K562 (cell line): Measurements from ENCODE around the gene SLC2A10. TPM values are rescaled to one million over a fixed set of nuclear protein-coding genes. Genes with fewer than 3 reads are reported as not detected.

Experiments used
- ATAC-seq: fragments of 200-7000 bp; cut with Tn5 transposase; 3 replicates; pipeline ENCODE4 v1.9.1; 2020; ENCODE audit warnings: moderate library complexity
- BruUV-seq: library from RNA; stranded (reverse); fragments of 400-500 nt; replicated peaks from 2 replicates; lab custom pipeline; 2021; lab: Mats Ljungman, UMichigan
- CTCF ChIA-PET: fragments of 300-600 bp; formaldehyde crosslinking; extraction: SDS; loops from one replicate; lab custom pipeline; 2021; ENCODE audit warnings: low intra/inter-chr PET ratio; lab: Yijun Ruan, JAX
- POLR2A ChIA-PET: fragments of 300-600, 350-650 bp; sonication (Branson Sonifier 250); formaldehyde crosslinking; extraction: SDS; loops from one replicate; lab custom pipeline; 2021; ENCODE audit warnings: antibody characterized with exemption, inconsistent platforms; lab: Yijun Ruan, JAX
- DNase-seq, 4 experiments: peaks; one replicate each; pipeline versions ENCODE4 v3.0.0 to v3.0.0-alpha.2; 2011 to 2018; ENCODE audit warnings: low spot score in 3 of 4, mixed read lengths in 3 of 4; ENCODE audit errors: extremely low read depth in 1 of 4
- FAIRE-seq: peaks from 2 replicates; lab custom pipeline; 2011; peaks lifted over from hg19 to GRCh38; lab: Jason Lieb, UNC
- H2AFZ ChIP-seq: 2 replicates; pipeline ENCODE4 v1.6.0; 2011; ENCODE audit warnings: low read depth, low read length, control low read depth, inconsistent platforms
- H3K27ac ChIP-seq: fragments of 200-600 bp; 3 replicates; pipeline ENCODE4 v1.8.0; 2011; ENCODE audit warnings: low read depth, mild to moderate bottlenecking, control low read depth, inconsistent platforms, low read length, moderate library complexity, mixed read lengths; ENCODE audit errors: extremely low read depth
- H3K27me3 ChIP-seq, 2 experiments: fragments of 300-600 bp in 1 of 2; 2 replicates in 1 of 2; 3 replicates in 1 of 2; pipeline versions ENCODE4 v1.6.0 to v1.8.0; 2011; ENCODE audit warnings: inconsistent platforms in 2 of 2, low read length in 2 of 2, mild to moderate bottlenecking in 1 of 2, mixed read lengths in 1 of 2, moderate library complexity in 1 of 2; ENCODE audit not compliant: control insufficient read depth in 2 of 2, insufficient read depth in 2 of 2
- H3K36me3 ChIP-seq: fragments of 300-600 bp; 3 replicates; pipeline ENCODE4 v1.8.0; 2011; ENCODE audit warnings: mild to moderate bottlenecking, low read length, inconsistent platforms; ENCODE audit not compliant: control insufficient read depth, insufficient read depth
- H3K4me1 ChIP-seq, 2 experiments: fragments of 200-600 bp in 1 of 2; replicated peaks in 1 of 2; 2 replicates in 1 of 2; 3 replicates in 1 of 2; pipeline versions ENCODE4 v1.5.1 to v1.8.0; 2011; ENCODE audit warnings: inconsistent platforms in 2 of 2, low read length in 2 of 2, mild to moderate bottlenecking in 1 of 2, mixed read lengths in 1 of 2, moderate library complexity in 1 of 2; ENCODE audit not compliant: control insufficient read depth in 2 of 2, insufficient read depth in 2 of 2
- H3K4me2 ChIP-seq: 2 replicates; pipeline ENCODE4 v1.6.1; 2011; ENCODE audit warnings: low read length, control low read depth, inconsistent platforms, mixed read lengths; ENCODE audit not compliant: insufficient read depth
- H3K4me3 ChIP-seq: fragments of 200-600 bp; sonication (generic), shearing (Covaris generic); 2 replicates; pipeline ENCODE4 v1.5.1; 2016; ENCODE audit warnings: control low read depth, inconsistent platforms
- H3K79me2 ChIP-seq: fragments of 200-600 bp; 3 replicates; pipeline ENCODE4 v1.8.0; 2011; ENCODE audit warnings: low read length, inconsistent platforms; ENCODE audit not compliant: control insufficient read depth, insufficient read depth
- H3K9ac ChIP-seq, 2 experiments: 2 replicates each; pipeline versions ENCODE4 v1.6.0 to v1.6.1; 2011; ENCODE audit warnings: low read depth in 2 of 2, low read length in 2 of 2, control low read depth in 1 of 2, inconsistent platforms in 1 of 2, mild to moderate bottlenecking in 1 of 2, mixed read lengths in 1 of 2; ENCODE audit not compliant: insufficient read depth in 1 of 2
- H3K9me1 ChIP-seq: one replicate; pipeline ENCODE4 v1.6.0; 2011; ENCODE audit warnings: inconsistent platforms, mild to moderate bottlenecking, low read length, moderate library complexity; ENCODE audit not compliant: control insufficient read depth, insufficient read depth
- H3K9me3 ChIP-seq: replicated peaks from 2 replicates; pipeline ENCODE4 v1.5.1; 2011; ENCODE audit warnings: low read depth, low read length, inconsistent platforms; ENCODE audit not compliant: control insufficient read depth, insufficient read depth
- H4K20me1 ChIP-seq: replicated peaks from 2 replicates; pipeline ENCODE4 v1.6.1; 2011; ENCODE audit warnings: low read length, inconsistent platforms, mixed read lengths; ENCODE audit not compliant: control insufficient read depth, insufficient read depth
- CBFB ChIP-seq: sonication (generic); formaldehyde crosslinking; IDR thresholded peaks from 2 replicates; pipeline ENCODE4 v1.4.0; 2020; ENCODE audit warnings: mild to moderate bottlenecking, missing genetic modification reagents
- CBX5 ChIP-seq: IDR thresholded peaks from 2 replicates; pipeline ENCODE4 v1.6.1; 2014; ENCODE audit warnings: low read depth, borderline replicate concordance
- CREM ChIP-seq: IDR thresholded peaks from 2 replicates; pipeline ENCODE4 v1.6.1; 2014; ENCODE audit warnings: antibody characterized with exemption, low read depth
- EZH2 ChIP-seq: IDR thresholded peaks from 2 replicates; pipeline ENCODE4 v1.6.1; 2012; ENCODE audit warnings: low read depth, mild to moderate bottlenecking, inconsistent platforms, low read length, borderline replicate concordance
- FOXM1 ChIP-seq, 2 experiments: fragments of 450-650 bp in 1 of 2; sonication (generic) in 1 of 2; formaldehyde crosslinking in 1 of 2; IDR thresholded peaks; 2 replicates each; pipeline versions ENCODE4 v1.6.1 to v1.9.0; 2017 to 2022; ENCODE audit warnings: low read depth in 2 of 2, mild to moderate bottlenecking in 2 of 2, missing genetic modification reagents in 1 of 2, moderate library complexity in 1 of 2
- GATA2 ChIP-seq: sonication (generic); formaldehyde crosslinking; IDR thresholded peaks from 2 replicates; pipeline ENCODE4 v1.4.0; 2020; ENCODE audit warnings: mild to moderate bottlenecking, missing genetic modification reagents
- HDGF ChIP-seq: fragments of 450-650 bp; IDR thresholded peaks from 2 replicates; pipeline ENCODE4 v1.6.1; 2016
- HOMEZ ChIP-seq: fragments of 250-450 bp; sonication (Bioruptor Pico); IDR thresholded peaks from 2 replicates; pipeline ENCODE4 v1.4.0; 2020; ENCODE audit warnings: mild to moderate bottlenecking, moderate library complexity
- IFI16 ChIP-seq: fragments of 250-450 bp; sonication (Bioruptor Pico); IDR thresholded peaks from 2 replicates; pipeline ENCODE4 v2.1.2; 2022; ENCODE audit warnings: mild to moderate bottlenecking, inconsistent platforms
- KAT7 ChIP-seq: sonication (generic); formaldehyde crosslinking; IDR thresholded peaks from 2 replicates; pipeline ENCODE4 v1.8.0; 2022; ENCODE audit warnings: missing genetic modification reagents, mild to moderate bottlenecking, borderline replicate concordance
- MBD2 ChIP-seq: sonication (generic); IDR thresholded peaks from 2 replicates; pipeline ENCODE4 v1.6.1; 2016; ENCODE audit warnings: low read depth, borderline replicate concordance
- PHB ChIP-seq: fragments of 250-450 bp; sonication (Bioruptor Pico); IDR thresholded peaks from 2 replicates; pipeline ENCODE4 v1.5.0; 2021
- RB1 ChIP-seq: fragments of 450-650 bp; IDR thresholded peaks from 2 replicates; pipeline ENCODE4 v1.6.1; 2017; ENCODE audit warnings: low read depth, mild to moderate bottlenecking
- SETDB1 ChIP-seq: IDR thresholded peaks from one replicate; pipeline ENCODE4 v1.6.1; 2012; ENCODE audit warnings: low read length, control low read depth, inconsistent platforms
- SMARCA4 ChIP-seq: fragments of 450-650 bp; IDR thresholded peaks from 2 replicates; pipeline ENCODE4 v1.6.1; 2016
- SMC3 ChIP-seq: conservative IDR thresholded peaks from 2 replicates; pipeline ENCODE4 v1.6.1; 2011; ENCODE audit warnings: low read depth, low read length, improper control_type of control experiment; ENCODE audit not compliant: insufficient read depth
- SP1 ChIP-seq: sonication (generic); formaldehyde crosslinking; IDR thresholded peaks from 2 replicates; pipeline ENCODE4 v1.8.1; 2022; ENCODE audit warnings: mild to moderate bottlenecking, missing genetic modification reagents
- ZFP36 ChIP-seq: fragments of 150-350 bp; IDR thresholded peaks from 2 replicates; pipeline ENCODE4 v1.6.1; 2018; ENCODE audit warnings: low read length, low read depth; ENCODE audit not compliant: partially characterized antibody
- ZNF445 ChIP-seq: fragments of 250-450 bp; sonication (Bioruptor Pico); IDR thresholded peaks from 2 replicates; pipeline ENCODE4 v1.4.0; 2020; ENCODE audit warnings: low read depth, mild to moderate bottlenecking, moderate library complexity
- ZNF583 ChIP-seq: fragments of 250-450 bp; sonication (Bioruptor Pico); IDR thresholded peaks from 2 replicates; pipeline ENCODE4 v1.4.0; 2020
- WGBS: fragments of 100-300 bp; shearing (Covaris generic); methylation state at CpG from one replicate; pipeline ENCODE4 v1.1.6; 2016; ENCODE audit warnings: low coverage, mixed read lengths; ENCODE audit not compliant: insufficient coverage; ENCODE audit errors: missing lambda C conversion rate; 5-methylcytosine and 5-hydroxymethylcytosine counted together
- in situ Hi-C: fragments of 300-500 bp; cut with MboI; formaldehyde crosslinking; loops from 4 replicates; pipeline ENCODE4 v1.15.0; 2018; ENCODE audit warnings: inconsistent platforms, mixed read lengths
- intact Hi-C: fragments of 100-400 bp; cut with micrococcal nuclease; formaldehyde crosslinking; loops from 2 replicates; pipeline ENCODE4 v1.14.2; 2022
- polyA plus RNA-seq, 8 experiments: library from polyadenylated mRNA; depleted of rRNA in 4 of 8; stranded (reverse) in 5 of 8; unstranded in 3 of 8; fragments of >200 nt; fragmentation: Nextera tagmentation in 2 of 8; fragmentation: Illumina TruSeq in 1 of 8; extraction: Ambion mirVana in 2 of 8; extraction: Trizol in 1 of 8; gene quantifications; 2 replicates each; pipeline versions ENCODE4 v1.2.1 to v1.2.3, GENCODE V29; 2011 to 2014; ENCODE audit warnings: inconsistent platforms in 1 of 8, missing spikeins in 1 of 8
- total RNA-seq, 7 experiments: library from RNA; depleted of rRNA in 6 of 7; stranded (reverse); fragments of >200 nt in 6 of 7; fragmentation: Illumina TruSeq in 2 of 7; extraction: Trizol in 2 of 7; gene quantifications; 2 replicates each; pipeline versions ENCODE4 v1.2.1 to v1.2.3, GENCODE V29; 2011 to 2021; ENCODE audit warnings: low replicate concordance in 1 of 7

The SLC2A10 gene
- total and polyA plus RNA-seq, 9 of the 15 experiments (the other 6 are each of a cell fraction or from before 2014, with no cell fraction given): 0.01 to 1.8 (median 0.10) TPM

- no peak for TF ChIP-seq CBX5
- no peak for TF ChIP-seq IFI16 (CRISPR knock-in tag)
- TF ChIP-seq CREM: no peak
- TF ChIP-seq ZNF583 (CRISPR knock-in tag): no peak
- no peak for TF ChIP-seq CBFB (CRISPR knock-in tag)
- no peak for TF ChIP-seq ZFP36
- TF ChIP-seq SMC3: peak; percentile 77
- no peak for TF ChIP-seq SMARCA4
- TF ChIP-seq SP1 (CRISPR knock-in tag): no peak
Measured at GRCh38 chr20:46757754-46758678, 48.6 kb downstream of the SLC2A10 start (continued).

DNA sequence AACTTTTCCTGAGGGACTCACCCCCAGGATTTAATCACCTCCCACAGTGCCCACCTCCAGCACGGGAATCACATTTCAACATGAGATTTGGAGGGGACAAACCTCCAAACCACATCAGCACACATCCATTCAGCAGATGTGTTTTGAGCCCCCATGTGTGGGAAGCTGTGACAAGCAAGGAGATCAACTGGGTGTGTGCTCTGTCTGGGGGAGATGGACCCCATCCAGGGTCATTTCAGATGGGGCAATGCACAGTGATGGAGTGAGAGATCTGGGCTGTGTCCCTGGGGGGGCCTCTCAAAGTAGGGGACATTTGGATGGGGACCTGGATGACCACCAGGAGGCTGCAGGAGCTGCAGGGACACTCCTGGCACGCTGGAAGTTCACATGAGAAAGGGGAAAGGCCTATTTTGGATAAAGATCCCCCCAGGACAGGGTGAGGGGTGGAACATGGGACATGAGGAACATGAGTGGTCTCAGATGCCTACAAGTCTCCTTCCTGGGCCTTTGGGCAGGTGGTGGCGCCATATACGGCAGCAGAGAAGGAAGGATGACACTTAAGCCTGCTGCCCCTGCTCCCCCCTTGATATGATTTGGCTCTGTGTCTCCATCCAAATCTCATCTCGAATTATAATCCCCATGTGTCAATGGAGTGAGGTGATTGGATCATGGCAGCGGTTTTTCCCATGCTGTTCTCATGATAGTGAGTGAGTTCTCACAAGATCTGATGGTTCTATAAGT lies 49.6 kb downstream of the SLC2A10 start:
- FAIRE-seq: no peak
- POLR2A ChIA-PET: interaction anchor here (0.6 kb wide), 1 partner anchor 37 kb away, joined by 3 read pairs; no protein-coding TSS in a partner anchor
- Histone ChIP-seq H4K20me1 (no peaks in the 10 kb centered on the region), H3K4me2 (no peak overlapping the region), H3K4me3 (no peak overlapping the region), H3K36me3 (no peaks in the 10 kb centered on the region), H3K9me1 (no peaks in the 10 kb centered on the region), H3K9ac (no peak overlapping the region), H3K9me3 (no peaks in the 10 kb centered on the region), H3K79me2 (no peaks in the 10 kb centered on the region), H3K4me1 (peaks cover 0 to 4% of the 10 kb centered on the region in 2 experiments; a peak in 2 of 5 replicates), H2AFZ (no peak overlapping the region), H3K27ac (no peak overlapping the region), H3K27me3 (peaks cover 14 to 25% of the 10 kb centered on the region in 2 experiments)
- CTCF ChIA-PET: interaction anchor here (0.7 to 0.8 kb wide), 2 partner anchors 392 to 625 kb away, joined by 3 to 4 read pairs; no protein-coding TSS in a partner anchor
- 0% methylated on average over 6 of the region's 6 CpGs for WGBS
- ATAC-seq: no peak
- BruUV-seq: no TSS peak
- DNase-seq: no peak
- in situ Hi-C loops (loop anchor here (10.0 to 25.0 kb wide), 2 partner anchors 396 to 628 kb away; no protein-coding TSS in a partner anchor), intact Hi-C loops (loop anchor here (1.0 kb wide), 1 partner anchor 391 kb away; no protein-coding TSS in a partner anchor)
- TF ChIP-seq SETDB1 (no peak), SMC3 (no peak), MBD2 (no peak), KAT7 (CRISPR knock-in tag) (no peak), EZH2 (no peak), FOXM1 (IDR thresholded peaks at IDR 0.05; ENCODE audit: low read depth) (no peak), FOXM1 (CRISPR knock-in tag; IDR thresholded peaks at IDR 0.05; ENCODE audit: low read depth) (no peak), PHB (CRISPR knock-in tag) (no peak), RB1 (no peak), ZNF445 (CRISPR knock-in tag) (no peak), HDGF (no peak), GATA2 (CRISPR knock-in tag) (no peak), HOMEZ (no peak), ZNF583 (CRISPR knock-in tag) (no peak)
